HL-60/S4 treated with retinoic acid at 250 ng/mL for 4 days and 3 days (cell line): ENCODE results near the gene GDI1.

ENCODE experiments used
- in situ Hi-C: fragments of 300-500 bp; cut with MboI; formaldehyde crosslinking; loops from 2 replicates; pipeline ENCODE4 v1.7.0; 2022; ENCODE audit warnings: low sequenced_read_pairs

Gene GDI1

DNA sequence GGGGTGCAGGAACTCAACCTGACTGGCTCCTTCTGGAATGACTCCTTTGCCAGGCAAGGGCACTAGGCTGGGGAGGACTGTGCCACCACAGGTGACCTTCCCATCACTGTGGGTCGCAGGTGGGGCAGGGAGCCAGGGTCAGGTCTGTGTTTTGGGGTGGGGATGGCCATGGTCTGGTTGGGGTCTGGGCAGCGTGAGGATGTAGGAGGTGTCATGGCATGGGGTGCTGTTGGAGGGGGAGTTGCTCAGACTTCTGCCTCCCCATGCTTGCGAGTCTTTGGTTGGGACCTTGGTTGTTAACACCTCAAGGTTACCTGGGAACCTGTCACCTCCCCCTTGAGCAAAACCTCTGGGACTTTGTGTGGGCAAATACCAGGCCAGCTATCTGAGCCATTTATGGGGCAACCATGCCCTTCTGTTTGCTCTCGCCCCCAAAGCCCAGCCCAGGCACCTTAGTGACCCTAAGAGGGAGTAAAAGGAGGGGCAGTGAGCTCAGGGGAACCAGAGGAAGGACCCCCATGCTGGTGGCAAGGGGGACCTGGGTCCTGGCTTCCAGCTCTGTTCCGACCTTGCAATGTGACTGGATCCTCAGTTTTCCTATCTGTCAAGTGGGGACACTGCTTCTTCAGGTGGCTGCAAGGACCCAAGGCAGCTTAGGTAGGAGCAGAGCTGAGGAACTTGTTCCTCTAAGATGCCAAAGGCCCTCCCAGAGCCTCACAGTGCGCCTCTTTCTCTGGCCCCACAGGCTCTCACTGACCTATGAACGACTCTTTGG is 2.4 kb upstream of the GDI1 start:
- in situ Hi-C loops = no loop called here

DNA sequence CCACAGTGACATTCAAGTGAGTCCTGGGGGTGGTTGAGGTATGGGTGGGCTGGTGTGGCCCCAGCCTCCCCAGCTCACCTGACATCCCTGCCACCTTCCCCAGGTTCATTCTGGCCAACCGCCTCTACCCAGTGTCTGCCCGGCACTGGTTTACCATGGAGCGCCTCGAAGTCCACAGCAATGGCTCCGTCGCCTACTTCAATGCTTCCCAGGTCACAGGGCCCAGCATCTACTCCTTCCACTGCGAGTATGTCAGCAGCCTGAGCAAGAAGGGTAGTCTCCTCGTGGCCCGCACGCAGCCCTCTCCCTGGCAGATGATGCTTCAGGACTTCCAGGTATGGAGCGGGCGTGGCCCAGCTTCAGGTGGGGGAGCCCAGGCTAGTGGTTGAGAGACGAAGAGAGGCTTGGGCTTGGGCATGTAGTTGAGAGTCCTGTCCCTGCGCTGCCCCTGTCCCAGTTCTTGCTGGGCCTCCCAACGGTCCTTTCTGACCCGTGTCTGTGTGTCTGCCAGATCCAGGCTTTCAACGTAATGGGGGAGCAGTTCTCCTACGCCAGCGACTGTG is 1.7 kb upstream of the GDI1 start:
- in situ Hi-C loops = no loop called here

DNA sequence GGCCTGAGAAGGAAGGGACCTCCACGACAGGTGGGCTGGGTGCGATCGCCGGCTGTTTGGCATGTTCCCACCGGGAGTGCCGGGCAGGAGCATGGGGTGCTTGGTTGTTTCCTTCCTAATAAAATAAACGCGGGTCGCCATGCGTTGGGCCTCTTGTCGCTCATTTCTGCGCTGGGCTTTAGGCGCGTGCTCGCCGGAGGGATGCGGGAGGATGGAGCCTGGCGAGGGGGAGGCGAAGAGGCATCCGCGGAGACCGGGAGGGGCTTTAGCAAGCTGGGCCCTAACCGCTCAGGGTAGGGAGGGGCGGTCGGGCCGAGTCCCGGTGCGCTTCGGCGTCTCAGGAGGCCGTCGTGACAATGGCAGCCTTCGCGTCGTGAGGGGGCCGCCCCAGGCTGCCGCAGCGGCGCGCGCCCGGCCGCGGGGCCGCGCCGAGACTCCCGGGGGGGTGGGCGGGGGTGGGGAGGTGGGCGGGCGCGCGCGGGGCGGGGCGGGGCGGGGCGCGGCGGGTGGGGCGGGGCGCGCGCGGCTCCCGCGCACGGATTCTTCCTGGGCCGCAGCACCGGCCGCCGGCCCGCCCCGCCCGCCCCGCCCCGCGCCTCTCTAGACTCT is 476 bp upstream of the GDI1 start:
- in situ Hi-C loops = no loop called here

DNA sequence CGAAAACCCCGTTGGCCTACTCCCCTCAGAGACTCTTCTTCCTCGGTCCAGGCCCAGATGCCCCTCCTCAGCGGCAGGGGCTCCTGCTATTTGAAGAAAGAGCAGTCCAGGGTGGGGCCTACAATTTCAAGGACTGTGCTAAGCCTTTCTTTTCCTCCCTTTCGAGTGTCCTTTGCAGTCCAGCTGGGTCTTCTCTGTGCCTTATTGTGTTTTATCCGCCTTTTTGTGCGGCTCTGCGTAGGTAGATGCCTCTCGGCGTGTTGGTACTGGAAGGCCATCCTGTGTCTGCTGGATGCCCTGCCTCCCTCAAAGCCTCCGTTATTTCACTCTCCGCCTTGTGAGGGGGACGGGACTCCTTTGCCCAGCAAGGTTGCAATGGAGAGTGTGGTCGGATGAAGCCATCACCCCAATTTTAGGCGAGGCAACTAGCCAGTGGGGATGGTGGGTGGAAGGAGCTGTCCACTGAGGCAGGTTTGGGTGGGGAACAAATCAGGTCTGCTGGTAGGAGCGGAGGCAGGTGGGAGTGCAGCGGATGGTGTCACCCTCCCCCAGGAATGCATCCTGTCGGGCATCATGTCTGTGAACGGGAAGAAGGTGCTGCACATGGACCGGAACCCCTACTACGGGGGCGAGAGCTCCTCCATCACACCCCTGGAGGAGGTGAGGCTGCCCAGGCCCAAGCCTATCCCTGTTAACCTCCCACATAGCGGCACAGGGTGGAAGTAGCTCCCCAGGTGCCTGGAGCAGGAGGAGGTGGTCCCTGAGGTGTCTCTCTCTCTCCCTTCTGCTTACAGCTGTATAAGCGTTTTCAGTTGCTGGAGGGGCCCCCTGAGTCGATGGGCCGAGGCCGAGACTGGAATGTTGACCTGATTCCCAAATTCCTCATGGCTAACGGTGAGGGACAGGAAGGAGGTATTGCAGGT is 1.3 kb downstream of the GDI1 start:
- in situ Hi-C loops = no loop called here

DNA sequence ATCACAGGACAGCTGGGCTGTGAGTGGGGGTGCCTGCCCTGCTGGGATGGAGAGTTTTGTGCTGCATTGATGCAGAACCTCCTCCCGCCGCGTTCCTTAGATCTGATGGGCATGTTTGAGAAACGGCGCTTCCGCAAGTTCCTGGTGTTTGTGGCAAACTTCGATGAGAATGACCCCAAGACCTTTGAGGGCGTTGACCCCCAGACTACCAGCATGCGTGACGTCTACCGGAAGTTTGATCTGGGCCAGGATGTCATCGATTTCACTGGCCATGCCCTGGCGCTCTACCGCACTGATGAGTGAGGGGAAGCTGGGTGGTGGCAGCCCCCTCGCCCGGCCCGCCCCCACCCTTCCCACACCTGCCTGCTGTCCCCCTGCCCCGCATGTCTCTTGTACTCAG is 2.9 kb downstream of the GDI1 start:
- in situ Hi-C loops = no loop called here

DNA sequence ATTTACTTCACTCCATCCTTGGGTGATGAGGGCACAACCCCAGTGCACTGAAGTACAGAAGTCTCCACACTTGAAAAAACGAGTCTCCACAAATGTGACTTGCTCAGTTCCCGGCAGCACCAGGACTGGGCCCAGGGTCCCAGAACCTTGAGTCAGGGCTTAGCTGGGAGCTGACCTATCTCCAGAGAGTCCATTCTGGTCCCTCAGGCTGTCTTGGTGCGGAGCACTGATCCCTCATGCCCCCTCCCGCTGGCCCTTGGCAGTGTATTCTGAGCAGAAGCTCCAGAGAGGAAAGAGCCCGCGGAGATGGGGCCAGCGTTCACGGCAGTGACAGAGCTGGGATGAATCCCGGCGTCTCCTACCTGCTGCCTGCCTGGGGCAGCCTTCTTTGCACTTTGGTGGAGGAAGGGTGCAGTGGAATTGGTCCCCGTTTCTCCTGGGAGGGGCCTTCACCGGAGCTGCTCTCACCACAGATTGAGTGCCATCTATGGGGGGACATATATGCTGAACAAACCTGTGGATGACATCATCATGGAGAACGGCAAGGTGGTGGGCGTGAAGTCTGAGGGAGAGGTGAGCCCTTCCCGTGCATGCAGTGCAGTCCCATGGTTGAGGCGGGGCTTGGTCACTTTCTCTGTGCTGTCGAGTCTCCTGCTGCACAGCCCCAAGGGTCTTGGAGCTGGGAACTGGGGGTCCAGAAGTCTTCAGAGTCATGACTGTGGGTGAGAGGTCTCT is 3.8 kb downstream of the GDI1 start:
- in situ Hi-C loops = no loop called here

DNA sequence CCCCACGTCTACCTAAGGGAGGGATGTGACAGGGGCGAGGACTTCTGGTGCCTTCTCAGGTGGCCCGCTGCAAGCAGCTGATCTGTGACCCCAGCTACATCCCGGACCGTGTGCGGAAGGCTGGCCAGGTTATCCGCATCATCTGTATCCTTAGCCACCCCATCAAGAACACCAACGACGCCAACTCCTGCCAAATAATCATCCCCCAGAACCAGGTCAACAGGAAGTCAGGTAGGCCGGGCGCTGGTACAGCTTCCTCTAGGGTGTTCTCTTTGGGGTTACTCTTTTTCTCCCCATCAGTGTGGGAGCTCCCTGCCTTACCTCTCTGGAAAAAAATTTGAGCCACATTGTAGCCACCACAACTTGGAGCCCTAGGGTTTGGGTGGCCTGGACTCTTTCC is 4.6 kb downstream of the GDI1 start:
- in situ Hi-C loops = no loop called here

DNA sequence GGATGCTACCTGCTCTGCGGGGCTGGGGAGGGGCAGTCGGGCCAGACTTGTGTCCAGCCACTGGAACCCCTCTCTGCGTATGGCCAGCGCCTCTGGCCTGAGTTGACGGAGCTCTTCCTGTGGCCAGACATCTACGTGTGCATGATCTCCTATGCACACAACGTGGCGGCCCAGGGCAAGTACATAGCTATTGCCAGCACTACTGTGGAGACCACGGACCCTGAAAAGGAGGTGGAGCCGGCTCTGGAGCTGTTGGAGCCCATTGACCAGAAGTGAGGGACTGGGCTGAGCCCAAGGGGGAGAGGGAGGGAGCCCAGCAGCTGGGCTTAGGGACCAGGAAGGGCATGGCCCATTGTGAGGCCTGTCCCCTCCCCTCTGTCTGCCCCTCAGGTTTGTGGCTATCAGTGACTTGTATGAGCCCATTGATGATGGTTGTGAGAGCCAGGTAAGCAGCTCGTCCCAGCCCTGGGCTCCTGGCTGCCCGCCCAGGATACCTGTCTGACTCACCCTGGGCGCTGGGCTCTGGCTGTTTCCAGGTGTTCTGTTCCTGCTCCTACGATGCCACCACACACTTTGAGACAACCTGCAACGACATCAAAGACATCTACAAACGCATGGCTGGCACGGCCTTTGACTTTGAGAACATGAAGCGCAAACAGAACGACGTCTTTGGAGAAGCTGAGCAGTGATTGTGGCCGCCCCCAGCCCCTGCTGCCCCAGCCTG is 5.2 kb downstream of the GDI1 start:
- in situ Hi-C loops = no loop called here

DNA sequence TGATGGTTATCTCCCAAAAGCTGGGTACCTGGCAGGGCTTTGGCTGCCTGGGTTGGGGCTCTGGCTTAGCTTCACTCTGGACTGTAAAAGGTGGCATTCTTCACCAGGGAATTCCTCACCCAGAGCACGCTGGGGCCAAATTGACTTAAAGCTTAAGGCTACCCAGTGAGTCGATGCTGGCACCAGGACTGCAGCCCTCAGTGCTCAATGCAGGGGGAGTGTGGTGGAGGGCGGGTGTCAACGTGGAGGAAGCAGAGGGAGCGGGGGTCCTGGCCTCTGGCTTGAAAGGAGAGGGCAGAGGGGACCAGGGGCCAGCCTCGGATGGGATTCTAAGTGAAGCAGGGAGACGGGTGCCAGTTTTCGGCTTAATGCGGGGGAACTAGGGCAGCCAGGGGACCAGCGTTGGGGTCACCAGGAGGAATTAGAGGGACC is 6.5 kb downstream of the GDI1 start:
- in situ Hi-C loops = no loop called here

DNA sequence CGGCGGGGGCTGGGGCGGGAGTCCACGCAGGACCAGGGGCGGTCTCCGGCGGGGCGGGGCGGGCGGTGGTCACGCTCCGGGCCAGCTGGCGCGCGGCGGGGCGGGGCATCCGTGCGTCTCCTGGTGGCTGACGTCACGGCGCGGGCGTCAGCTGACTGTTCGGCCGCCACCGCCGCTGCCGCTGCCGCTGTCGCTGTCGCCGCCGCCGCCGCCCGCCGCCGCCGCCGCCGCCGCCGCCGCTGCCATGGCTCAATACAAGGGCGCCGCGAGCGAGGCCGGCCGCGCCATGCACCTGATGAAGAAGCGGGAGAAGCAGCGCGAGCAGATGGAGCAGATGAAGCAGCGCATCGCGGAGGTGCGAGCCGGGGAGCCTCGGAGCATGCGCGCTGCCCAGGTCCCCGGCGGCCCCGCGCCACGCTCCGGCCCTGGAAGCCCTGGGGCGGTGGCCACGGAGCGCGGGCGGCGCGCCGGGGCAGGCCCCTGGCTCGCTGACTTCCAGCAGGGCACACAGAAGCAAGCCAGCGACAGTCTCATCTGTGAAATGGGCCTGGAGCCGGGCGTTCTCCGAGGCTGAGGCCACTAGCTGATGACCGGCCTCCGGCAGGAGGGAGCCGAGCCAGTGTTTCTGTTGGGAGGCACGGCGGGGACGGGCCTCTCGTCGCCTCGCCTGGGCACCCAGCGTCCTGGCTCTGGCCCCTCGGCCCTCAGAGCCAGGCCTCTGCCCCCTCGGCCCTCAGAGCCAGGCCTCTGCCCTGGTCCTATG is 7.2 kb downstream of the GDI1 start, which contains the start of gene FAM50A:
Gene FAM50A, plus strand, starts transcription at position 150 of the 763 bp plus-strand sequence. Its CDS starts 95 bp downstream, at position 245.
- in situ Hi-C loops = no loop called here

DNA sequence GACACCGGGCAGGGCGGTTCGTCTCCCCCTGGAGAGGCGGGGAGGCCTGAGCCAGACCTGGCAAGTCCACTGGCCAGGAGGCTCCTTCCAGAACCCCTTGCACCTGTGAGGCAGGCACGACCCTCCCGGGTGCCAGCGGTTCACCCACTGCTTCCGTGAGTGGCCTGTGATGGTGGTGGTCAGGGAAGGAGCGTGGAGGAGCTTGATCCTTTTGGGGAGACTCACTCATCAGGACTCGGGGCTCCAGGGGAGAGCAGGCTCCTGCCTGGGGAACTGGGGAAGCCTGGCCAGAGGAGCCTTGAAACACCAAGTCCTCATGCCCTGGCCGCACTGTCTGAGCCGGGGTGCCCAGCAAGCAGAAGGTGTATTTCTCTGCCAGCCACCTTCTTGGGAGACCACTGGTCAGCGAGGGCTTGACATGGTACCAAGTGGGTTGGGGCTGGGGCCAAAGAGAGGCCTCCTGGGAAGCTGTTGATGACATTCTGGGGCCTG is 7.8 kb downstream of the GDI1 start:
- in situ Hi-C loops = no loop called here

DNA sequence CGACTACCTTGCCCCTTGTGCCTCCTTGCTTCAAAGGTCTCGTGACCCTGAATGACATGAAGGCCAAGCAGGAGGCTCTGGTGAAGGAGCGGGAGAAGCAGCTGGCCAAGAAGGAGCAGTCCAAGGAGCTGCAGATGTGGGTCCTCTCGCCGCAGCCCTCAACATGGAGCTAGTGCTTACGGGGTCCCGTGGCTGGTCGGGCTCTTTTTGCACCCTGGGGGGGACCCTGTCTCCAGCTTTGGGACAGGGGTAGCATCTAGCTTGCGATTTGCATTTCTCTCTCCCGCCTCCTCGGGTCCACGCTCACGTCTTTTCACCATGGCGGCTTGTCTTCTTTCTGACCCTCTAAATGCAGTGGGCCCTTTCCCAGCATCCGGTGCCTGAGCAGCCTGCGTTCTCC is 8.8 kb downstream of the GDI1 start:
- in situ Hi-C loops = no loop called here

DNA sequence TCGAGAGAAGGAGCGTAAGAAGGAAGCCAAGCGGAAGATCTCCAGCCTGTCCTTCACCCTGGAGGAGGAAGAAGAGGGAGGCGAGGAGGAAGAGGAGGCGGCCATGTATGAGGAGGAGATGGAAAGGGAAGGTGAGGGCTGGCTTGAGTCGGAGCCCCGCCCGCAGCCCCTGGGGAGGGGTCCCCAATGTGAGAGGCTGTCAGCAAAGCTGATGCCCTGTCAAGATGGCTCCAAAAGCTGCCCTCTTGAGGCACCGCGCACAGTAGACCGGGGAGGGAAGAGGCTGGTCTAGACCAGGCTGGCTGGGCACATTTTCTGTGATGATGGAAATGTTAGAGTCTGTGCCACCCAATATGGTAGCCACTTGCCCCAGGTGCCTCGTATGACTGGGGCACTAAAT is 9.5 kb downstream of the GDI1 start:
- in situ Hi-C loops = no loop called here

DNA sequence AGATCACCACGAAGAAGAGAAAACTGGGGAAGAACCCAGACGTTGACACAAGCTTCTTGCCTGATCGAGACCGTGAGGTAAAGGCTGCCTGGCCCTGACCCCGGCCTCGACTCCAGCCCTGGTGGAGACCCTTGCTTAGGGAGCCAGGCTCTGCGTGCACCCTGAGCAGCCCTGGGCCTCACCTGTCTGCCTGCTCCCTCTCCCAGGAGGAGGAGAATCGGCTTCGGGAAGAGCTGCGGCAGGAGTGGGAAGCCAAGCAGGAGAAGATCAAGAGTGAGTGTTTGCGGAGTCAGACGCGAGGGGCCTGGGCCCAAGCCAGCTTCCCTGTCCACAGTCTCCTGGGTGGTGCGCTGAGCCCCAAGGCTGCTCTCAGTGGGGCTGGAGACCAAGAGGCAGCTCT is 11.5 kb downstream of the GDI1 start:
- in situ Hi-C loops = no loop called here

DNA sequence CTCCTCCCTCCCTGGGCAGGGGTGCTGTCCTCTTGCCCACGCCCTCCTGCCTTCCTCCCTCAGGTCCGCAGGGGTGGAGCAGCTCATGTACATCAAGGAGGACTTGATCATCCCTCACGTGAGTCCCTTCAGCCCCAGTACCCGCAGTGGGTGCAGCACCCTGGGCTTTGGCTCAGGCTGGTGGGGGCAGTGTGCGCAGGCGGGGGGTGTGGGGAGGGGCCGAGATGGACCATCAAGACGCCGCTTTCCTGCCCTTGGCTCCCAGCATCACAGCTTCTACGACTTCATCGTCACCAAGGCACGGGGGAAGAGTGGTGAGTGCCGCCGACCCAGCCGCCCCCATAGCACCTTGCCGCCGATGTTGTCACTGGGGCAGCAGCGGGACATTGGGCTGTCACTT is 12.7 kb downstream of the GDI1 start:
- in situ Hi-C loops = no loop called here

DNA sequence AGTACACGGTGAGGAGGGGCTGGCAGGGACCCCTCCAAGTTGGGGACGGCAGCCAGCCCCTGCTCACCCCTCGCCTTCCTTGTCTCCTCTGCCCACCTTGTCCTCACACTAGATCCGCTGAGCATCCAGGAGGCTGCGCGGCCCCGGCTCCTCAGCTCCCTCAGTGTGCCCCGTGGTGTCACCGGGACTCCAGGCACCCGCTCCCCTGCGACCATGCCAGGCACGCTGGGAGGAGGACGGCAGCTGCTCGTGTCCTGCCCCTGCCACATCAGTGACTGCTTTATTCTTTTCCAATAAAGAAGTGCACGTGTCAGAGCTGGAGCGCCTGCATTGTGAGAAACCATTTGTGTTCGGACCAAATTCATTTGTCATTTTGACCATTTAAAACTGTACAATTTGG is 13.4 kb downstream of the GDI1 start:
- in situ Hi-C loops = no loop called here

DNA sequence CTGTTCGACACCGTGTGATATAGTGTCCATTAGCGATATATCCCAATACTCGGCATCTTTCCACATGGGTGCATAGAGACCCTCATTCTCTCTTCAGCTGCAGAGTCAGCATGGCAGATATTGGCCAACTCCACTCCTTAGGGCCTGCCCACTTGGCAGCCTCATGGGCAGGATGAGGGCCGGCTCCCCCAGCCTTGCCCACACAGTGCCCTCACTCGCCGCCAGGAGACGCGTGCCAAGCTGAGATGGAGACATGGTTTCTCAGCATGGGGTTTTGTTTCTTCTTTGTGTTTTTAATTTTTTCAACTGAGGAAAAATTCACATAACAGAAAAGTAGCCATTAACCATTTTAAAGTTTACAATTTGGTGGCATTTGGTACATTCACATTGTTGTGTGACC is 15.9 kb downstream of the GDI1 start:
- in situ Hi-C loops = no loop called here

DNA sequence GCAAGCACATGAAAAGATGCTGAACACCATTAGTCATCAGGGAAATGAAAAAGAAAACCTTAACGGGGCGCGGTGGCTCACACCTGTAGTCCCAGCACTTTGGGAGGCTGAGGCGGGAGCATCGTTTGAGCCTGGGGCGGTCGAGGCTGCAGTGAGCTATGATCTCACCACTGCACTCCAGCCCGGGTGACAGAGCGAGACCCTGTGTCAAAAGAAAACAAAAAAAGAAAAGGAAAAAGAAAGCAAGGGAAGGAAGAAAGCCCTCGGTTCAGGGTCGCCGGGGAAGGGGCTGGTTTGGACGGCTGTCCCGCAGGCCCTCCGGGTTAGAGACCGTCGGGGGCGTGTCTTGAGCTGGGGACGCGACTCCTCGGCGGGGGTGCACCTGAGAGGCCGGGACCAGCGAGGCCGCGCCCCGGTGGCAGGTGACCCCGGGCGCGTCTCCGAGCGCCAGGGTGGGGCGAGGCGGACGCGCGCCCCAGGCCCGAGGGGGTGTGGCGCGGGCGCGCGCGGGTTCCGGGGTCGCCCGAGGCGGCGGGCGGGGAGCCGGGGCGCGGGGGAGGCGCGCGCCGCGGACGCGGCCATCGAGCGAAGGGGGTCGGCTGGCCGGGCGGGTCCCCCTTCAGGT is 20.6 kb downstream of the GDI1 start:
- in situ Hi-C loops = no loop called here
